Thyroid gland (tissue), 4 donors: ENCODE measurements around the gene SP140. TPM values are rescaled to one million over a fixed set of nuclear protein-coding genes. Genes with fewer than 3 reads are reported as not detected.

Experiments used
- DNase-seq, 2 donors: peaks; one replicate each; pipeline ENCODE4 v3.0.0-alpha.2; 2019
- H3K27ac ChIP-seq, 3 donors: fragments of 200-600 bp; sonication (generic); 1 replicate in 2 of 3; 2 replicates in 1 of 3; pipeline ENCODE4 v1.5.1; 2016 to 2019; ENCODE audit warnings: mild to moderate bottlenecking in 1 of 3, moderate library complexity in 1 of 3
- H3K27me3 ChIP-seq: fragments of 200-600 bp; sonication (generic); one replicate; pipeline ENCODE4 v1.5.1; 2019
- H3K36me3 ChIP-seq, 2 donors: fragments of 200-600 bp; sonication (generic); one replicate each; pipeline ENCODE4 v1.5.1; 2016 to 2019
- H3K4me1 ChIP-seq, 2 donors: fragments of 200-600 bp; sonication (generic); one replicate each; pipeline ENCODE4 v1.5.1; 2017 to 2019
- H3K4me3 ChIP-seq, 3 donors: fragments of 200-600 bp; sonication (generic); replicated peaks in 1 of 3; 1 replicate in 2 of 3; 2 replicates in 1 of 3; pipeline ENCODE4 v1.5.1; 2016; ENCODE audit warnings: mild to moderate bottlenecking in 1 of 3
- H3K9me3 ChIP-seq: fragments of 200-600 bp; sonication (generic); one replicate; pipeline ENCODE4 v1.5.1; 2017
- POLR2A ChIP-seq, 2 donors: fragments of 450-650 bp; IDR thresholded peaks; one replicate each; pipeline ENCODE4 v1.6.1; 2017; ENCODE audit warnings: antibody characterized with exemption in 2 of 2, mild to moderate bottlenecking in 2 of 2, moderate library complexity in 1 of 2
- WGBS, 2 donors: methylation state at CpG; one replicate each; pipeline ENCODE4 v1.1.5; 2017; 5-methylcytosine and 5-hydroxymethylcytosine counted together
- intact Hi-C: fragments of 100-400 bp; cut with DNase I; formaldehyde crosslinking; loops from one replicate; pipeline ENCODE4 v1.15.1; 2023
- total RNA-seq, 4 donors: library from RNA; depleted of rRNA; stranded (reverse); fragments of >200 nt; gene quantifications; one replicate each; pipeline ENCODE4 v1.2.3, GENCODE V29; 2016
- TF ChIP-seq, protein P1 (sequence below), 6 experiments: fragments of 200-600 bp in 3 of 6; fragments of 450-650 bp in 3 of 6; sonication (generic) in 3 of 6; IDR thresholded peaks; one replicate each; pipeline ENCODE4 v1.5.1; 2016 to 2019; ENCODE audit warnings: antibody characterized with exemption in 6 of 6, mild to moderate bottlenecking in 2 of 6, inconsistent platforms in 1 of 6, moderate library complexity in 1 of 6

Gene SP140
- total RNA-seq, 4 donors from 2014 or later, result 0.58 to 1.2 (median 0.95) TPM

DNA sequence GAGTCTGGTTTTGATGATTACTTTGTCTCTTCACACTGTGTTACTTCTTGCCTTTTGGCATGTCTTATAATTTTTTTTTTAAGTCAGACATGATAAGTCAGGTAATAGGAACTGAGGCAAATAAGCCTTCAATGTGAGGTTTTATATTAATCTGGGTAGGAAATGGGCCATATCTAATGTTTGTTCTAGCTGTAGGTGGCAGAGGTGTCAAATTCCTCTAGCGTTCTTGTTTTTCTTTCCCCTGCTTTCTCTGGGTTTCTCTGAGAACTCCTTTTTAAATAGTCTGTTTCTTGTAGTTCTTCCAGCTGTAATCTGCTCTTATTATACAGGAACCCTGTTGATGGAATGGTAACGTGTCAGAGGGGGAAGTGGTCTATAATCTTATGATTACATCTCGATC lies 5.7 kb downstream of the SP140 start:
- no peaks in the 10 kb centered on the region for H3K36me3 ChIP-seq
- H3K27ac ChIP-seq, result no peak overlapping the region
- 63 to 68% methylated on average over 3 of the region's 3 CpGs for WGBS, 2 donors
- no peak overlapping the region for H3K4me3 ChIP-seq
- no peaks in the 10 kb centered on the region for H3K27me3 ChIP-seq
- H3K4me1 ChIP-seq, result no peaks in the 10 kb centered on the region
- H3K9me3 ChIP-seq, result no peaks in the 10 kb centered on the region
- intact Hi-C loops, result no loop called here
- DNase-seq, result no peak
- TF ChIP-seq, protein P1, sequence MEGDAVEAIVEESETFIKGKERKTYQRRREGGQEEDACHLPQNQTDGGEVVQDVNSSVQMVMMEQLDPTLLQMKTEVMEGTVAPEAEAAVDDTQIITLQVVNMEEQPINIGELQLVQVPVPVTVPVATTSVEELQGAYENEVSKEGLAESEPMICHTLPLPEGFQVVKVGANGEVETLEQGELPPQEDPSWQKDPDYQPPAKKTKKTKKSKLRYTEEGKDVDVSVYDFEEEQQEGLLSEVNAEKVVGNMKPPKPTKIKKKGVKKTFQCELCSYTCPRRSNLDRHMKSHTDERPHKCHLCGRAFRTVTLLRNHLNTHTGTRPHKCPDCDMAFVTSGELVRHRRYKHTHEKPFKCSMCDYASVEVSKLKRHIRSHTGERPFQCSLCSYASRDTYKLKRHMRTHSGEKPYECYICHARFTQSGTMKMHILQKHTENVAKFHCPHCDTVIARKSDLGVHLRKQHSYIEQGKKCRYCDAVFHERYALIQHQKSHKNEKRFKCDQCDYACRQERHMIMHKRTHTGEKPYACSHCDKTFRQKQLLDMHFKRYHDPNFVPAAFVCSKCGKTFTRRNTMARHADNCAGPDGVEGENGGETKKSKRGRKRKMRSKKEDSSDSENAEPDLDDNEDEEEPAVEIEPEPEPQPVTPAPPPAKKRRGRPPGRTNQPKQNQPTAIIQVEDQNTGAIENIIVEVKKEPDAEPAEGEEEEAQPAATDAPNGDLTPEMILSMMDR (IDR thresholded peaks at IDR 0.05), result no peak
- no peak for TF ChIP-seq POLR2A (IDR thresholded peaks at IDR 0.05)

DNA sequence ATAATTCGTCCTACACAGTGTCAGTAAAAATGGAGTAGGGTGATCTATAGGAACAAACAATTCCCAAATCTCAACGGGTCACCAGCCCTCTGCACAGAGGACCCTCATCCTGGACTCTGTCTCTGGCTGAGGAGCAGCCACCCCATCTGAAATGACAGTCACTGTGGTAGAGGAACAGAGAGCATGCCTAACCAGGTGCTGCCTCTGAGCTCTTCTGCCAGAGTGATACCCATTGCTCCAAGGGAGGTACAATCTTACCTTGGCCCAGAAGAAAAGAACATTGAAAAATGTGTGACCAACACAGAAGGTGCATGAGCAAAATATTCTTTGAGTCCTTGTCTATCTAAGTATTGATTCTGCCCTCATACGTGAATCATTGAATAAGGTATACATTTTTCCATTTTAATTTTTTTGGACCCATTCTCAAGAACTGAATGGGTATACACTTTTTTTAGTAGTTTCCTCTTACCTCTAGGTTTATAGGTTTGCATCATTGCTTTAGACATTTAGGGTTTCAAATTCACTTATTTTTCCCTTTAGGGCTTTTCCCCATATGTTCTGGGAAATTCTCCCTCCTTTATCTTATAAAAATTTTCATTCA lies 8.7 kb downstream of the SP140 start:
- TF ChIP-seq, protein P1 (IDR thresholded peaks at IDR 0.05), result no peak
- no peak for TF ChIP-seq POLR2A (IDR thresholded peaks at IDR 0.05)

DNA sequence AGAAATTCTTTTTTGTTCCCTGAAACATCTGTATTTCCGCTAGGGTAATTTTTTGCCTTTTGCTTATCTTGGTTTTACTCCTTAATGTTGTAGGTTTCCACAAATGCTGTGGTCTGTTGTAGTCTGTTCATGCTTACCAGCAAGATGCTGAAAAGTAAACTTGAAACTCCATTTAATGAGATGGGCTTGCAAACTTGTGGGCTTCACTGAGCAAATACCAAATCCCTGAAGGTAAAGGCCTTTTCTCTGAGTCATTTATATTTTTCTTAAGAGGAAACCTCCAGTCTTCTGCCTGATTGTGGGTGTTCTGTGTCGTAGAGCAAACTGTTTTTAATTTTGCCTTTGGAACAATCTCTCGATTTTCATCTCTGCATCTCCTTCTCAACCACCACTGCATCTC lies 9.3 kb downstream of the SP140 start:
- no peaks in the 10 kb centered on the region for H3K36me3 ChIP-seq
- no peak overlapping the region for H3K4me3 ChIP-seq
- no peaks in the 10 kb centered on the region for H3K4me1 ChIP-seq
- TF ChIP-seq, protein P1 (IDR thresholded peaks at IDR 0.05), result no peak
- no peak for TF ChIP-seq POLR2A (IDR thresholded peaks at IDR 0.05)
- 86 to 88% methylated on average over 3 of the region's 3 CpGs for WGBS, 2 donors
- no peaks in the 10 kb centered on the region for H3K27me3 ChIP-seq
- DNase-seq, result no peak
- H3K9me3 ChIP-seq, result no peaks in the 10 kb centered on the region
- intact Hi-C loops, result no loop called here
- H3K27ac ChIP-seq, result no peak overlapping the region

More for the DNA sequence above, 8.7 kb downstream of the SP140 start:
- no peak overlapping the region for H3K4me3 ChIP-seq
- 76% methylated on average over 3 of the region's 3 CpGs for WGBS, 2 donors
- intact Hi-C loops, result no loop called here
- no peak overlapping the region for H3K27ac ChIP-seq
- H3K4me1 ChIP-seq, result no peaks in the 10 kb centered on the region
- DNase-seq, result no peak
- H3K27me3 ChIP-seq, result no peaks in the 10 kb centered on the region
- no peaks in the 10 kb centered on the region for H3K36me3 ChIP-seq
- H3K9me3 ChIP-seq, result no peaks in the 10 kb centered on the region

DNA sequence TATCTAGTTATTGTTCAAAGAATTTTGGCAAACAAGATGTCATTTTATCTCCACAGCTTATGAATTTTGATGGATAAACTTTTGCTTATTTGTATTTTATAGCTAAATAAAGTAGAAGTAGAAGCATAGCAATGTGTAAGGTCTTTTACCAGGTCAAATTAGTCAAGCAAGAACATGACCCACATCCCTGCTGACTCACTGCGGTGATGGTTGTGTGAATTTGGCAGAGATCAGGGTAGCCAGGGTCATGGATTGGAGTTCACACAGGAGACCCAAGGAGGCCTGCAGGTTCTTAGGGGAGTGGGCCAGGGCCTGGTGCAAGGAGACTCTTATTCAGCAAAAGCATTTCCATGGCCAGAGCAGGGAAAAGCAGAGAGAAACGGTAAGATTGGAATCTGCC lies 18.7 kb downstream of the SP140 start:
- no peaks in the 10 kb centered on the region for H3K36me3 ChIP-seq
- intact Hi-C loops, result no loop called here
- H3K27me3 ChIP-seq, result no peaks in the 10 kb centered on the region
- WGBS, 2 donors, result 86 to 90% methylated on average over 2 of the region's 2 CpGs
- H3K9me3 ChIP-seq, result no peaks in the 10 kb centered on the region
- H3K27ac ChIP-seq, result no peak overlapping the region
- TF ChIP-seq, protein P1 (IDR thresholded peaks at IDR 0.05), result no peak
- TF ChIP-seq POLR2A (IDR thresholded peaks at IDR 0.05), result no peak
- H3K4me3 ChIP-seq, result no peak overlapping the region
- H3K4me1 ChIP-seq, result no peaks in the 10 kb centered on the region
- no peak for DNase-seq

DNA sequence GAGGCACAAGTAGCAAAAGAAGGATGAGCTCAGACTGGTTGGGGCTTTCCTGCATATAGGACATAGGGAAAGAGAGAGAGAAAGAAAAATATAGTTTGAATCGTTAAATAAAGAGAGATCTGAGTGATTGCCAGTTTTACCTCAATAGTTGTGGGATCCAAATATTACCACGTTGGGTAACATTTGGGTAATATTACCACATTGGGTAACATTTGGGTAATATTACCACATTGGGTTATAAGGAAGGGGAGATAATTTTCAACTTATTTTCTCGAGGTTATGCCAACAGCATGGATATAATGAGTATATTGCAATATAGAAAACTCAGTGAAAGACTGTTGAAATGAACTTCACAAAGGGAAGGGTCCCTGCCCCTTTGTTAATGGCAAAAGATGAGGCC lies 20.7 kb downstream of the SP140 start:
- H3K27ac ChIP-seq, result no peak overlapping the region
- H3K4me1 ChIP-seq, result no peaks in the 10 kb centered on the region
- no peak for DNase-seq
- no peaks in the 10 kb centered on the region for H3K27me3 ChIP-seq
- 66 to 77% methylated on average over 3 of the region's 3 CpGs for WGBS, 2 donors
- no peak overlapping the region for H3K4me3 ChIP-seq
- no peak for TF ChIP-seq POLR2A (IDR thresholded peaks at IDR 0.05)
- TF ChIP-seq, protein P1 (IDR thresholded peaks at IDR 0.05), result no peak
- no peaks in the 10 kb centered on the region for H3K36me3 ChIP-seq
- intact Hi-C loops, result no loop called here
- H3K9me3 ChIP-seq, result no peaks in the 10 kb centered on the region
